Vagina (tissue), 2 donors: Measurements from ENCODE around the gene UST.

Experiments used
- CTCF ChIP-seq, 3 experiments: fragments of 450-650 bp in 2 of 3; fragments of 200-600 bp in 1 of 3; sonication (generic) in 1 of 3; IDR thresholded peaks; one replicate each; pipeline ENCODE4 v1.5.1; 2017 to 2019; ENCODE audit warnings: antibody characterized with exemption in 3 of 3, mild to moderate bottlenecking in 2 of 3, moderate library complexity in 2 of 3
- POLR2A ChIP-seq, 2 donors: fragments of 450-650 bp; IDR thresholded peaks; one replicate each; pipeline ENCODE4 v1.6.1; 2017; ENCODE audit warnings: antibody characterized with exemption in 2 of 2, mild to moderate bottlenecking in 2 of 2, moderate library complexity in 2 of 2
- POLR2AphosphoS5 ChIP-seq, 2 donors: sonication (generic); formaldehyde crosslinking; IDR thresholded peaks; one replicate each; pipeline ENCODE4 v1.9.0; 2017; ENCODE audit warnings: antibody characterized with exemption in 2 of 2, mild to moderate bottlenecking in 2 of 2, low read depth in 1 of 2; ENCODE audit not compliant: insufficient read depth in 1 of 2

DNA sequence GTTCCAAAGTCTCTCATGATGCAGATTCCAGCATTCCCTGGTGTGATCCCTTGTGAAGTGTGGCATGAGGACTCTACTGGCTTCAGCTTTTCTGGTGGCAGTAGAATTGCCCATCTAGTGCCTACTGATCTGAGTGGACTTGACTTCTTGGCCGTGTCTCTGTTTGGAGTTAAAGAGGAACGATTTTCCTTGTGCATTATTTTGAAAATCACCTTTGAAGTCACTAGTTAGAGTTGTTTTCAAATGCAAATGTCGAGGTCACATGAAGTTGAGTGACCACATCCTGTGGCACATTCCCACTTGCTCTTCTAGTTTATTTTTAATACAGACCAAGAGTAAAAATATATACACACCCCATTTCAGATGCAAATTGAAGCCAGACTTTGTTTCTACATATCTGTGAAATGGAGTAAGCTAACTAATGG, 300.0 kb downstream of the UST start:
- TF ChIP-seq CTCF (IDR thresholded peaks at IDR 0.05) (no peak), POLR2AphosphoS5 (IDR thresholded peaks at IDR 0.05; ENCODE audit: insufficient read depth in 1 of 2, low read depth in 1 of 2) (no peak), POLR2A (IDR thresholded peaks at IDR 0.05) (no peak)
